Measurements from ENCODE around the gene NDUFAF8.

GRCh38 chr17:81244358-81245023, 5.4 kb downstream of the NDUFAF8 start:
- TF ChIP-seq CTCF (IDR thresholded peaks at IDR 0.05) (no peak), EZH2 (IDR thresholded peaks at IDR 0.05; ENCODE audit: borderline replicate concordance, insufficient read depth, low read depth, low read length, poor library complexity, severe bottlenecking) (no peak)

Measured in B cell (primary cell).